IMR-90 (cell line): Measurements from ENCODE around the gene TSHB. TPM values are rescaled to one million over a fixed set of nuclear protein-coding genes. Genes with fewer than 3 reads are reported as not detected.

Experiments
- ATAC-seq: fragments of 200-7000 bp; cut with Tn5 transposase; 2 replicates; pipeline ENCODE4 v1.9.1; 2020; ENCODE audit warnings: low read depth, mild to moderate bottlenecking, moderate library complexity
- BruUV-seq: library from RNA; stranded (reverse); fragments of 400-500 nt; replicated peaks from 2 replicates; lab custom pipeline; 2021; lab: Mats Ljungman, UMichigan
- CTCF ChIA-PET: fragments of 300-600 bp; formaldehyde crosslinking; extraction: SDS; loops from one replicate; lab custom pipeline; 2021; ENCODE audit warnings: antibody characterized with exemption; lab: Yijun Ruan, JAX
- POLR2A ChIA-PET: fragments of 300-600 bp; sonication (Branson Sonifier 250); formaldehyde crosslinking; loops from one replicate; lab custom pipeline; 2022; ENCODE audit warnings: antibody characterized with exemption; ENCODE audit not compliant: unreplicated experiment; lab: Charles Lee
- DNase-seq: peaks from one replicate; pipeline ENCODE4 v3.0.0; 2013
- H2AFZ ChIP-seq: replicated peaks from 2 replicates; pipeline ENCODE3; 2013; ENCODE audit warnings: low read length, mild to moderate bottlenecking; ENCODE audit not compliant: poor library complexity
- H2AK5ac ChIP-seq: 2 replicates; pipeline ENCODE4 v1.6.1; 2013; ENCODE audit warnings: low read depth, low read length, inconsistent platforms
- H2AK9ac ChIP-seq: replicated peaks from 2 replicates; pipeline ENCODE3; 2013; ENCODE audit warnings: mild to moderate bottlenecking, low read depth, low read length, moderate library complexity; ENCODE audit not compliant: poor library complexity
- H2BK120ac ChIP-seq: 2 replicates; pipeline ENCODE4 v1.6.1; 2013; ENCODE audit warnings: low read depth, low read length, inconsistent platforms
- H2BK15ac ChIP-seq: 3 replicates; pipeline ENCODE4 v1.6.1; 2013; ENCODE audit warnings: low read depth, low read length, inconsistent platforms
- H2BK20ac ChIP-seq: 2 replicates; pipeline ENCODE4 v1.6.1; 2013; ENCODE audit warnings: low read depth, mild to moderate bottlenecking, inconsistent platforms, low read length, moderate library complexity
- H2BK5ac ChIP-seq: 2 replicates; pipeline ENCODE4 v1.6.1; 2013; ENCODE audit warnings: mild to moderate bottlenecking, low read depth, low read length, inconsistent platforms; ENCODE audit not compliant: poor library complexity, severe bottlenecking
- H3K14ac ChIP-seq: replicated peaks from 2 replicates; pipeline ENCODE4 v1.6.1; 2013; ENCODE audit warnings: low read depth, low read length, inconsistent platforms
- H3K18ac ChIP-seq: 2 replicates; pipeline ENCODE4 v1.6.1; 2013; ENCODE audit warnings: low read depth, low read length, control low read depth
- H3K23ac ChIP-seq: 2 replicates; pipeline ENCODE4 v1.6.1; 2013; ENCODE audit warnings: low read depth, low read length, inconsistent platforms
- H3K27ac ChIP-seq: 2 replicates; pipeline ENCODE4 v1.5.1; 2013; ENCODE audit warnings: mild to moderate bottlenecking, control low read depth, low read length; ENCODE audit not compliant: insufficient read depth
- H3K27me3 ChIP-seq: 2 replicates; pipeline ENCODE4 v1.6.1; 2013; ENCODE audit warnings: low read length; ENCODE audit not compliant: control insufficient read depth, insufficient read depth
- H3K36me3 ChIP-seq: 2 replicates; pipeline ENCODE4 v1.6.1; 2013; ENCODE audit warnings: low read length, mixed read lengths; ENCODE audit not compliant: control insufficient read depth, insufficient read depth
- H3K4ac ChIP-seq: 2 replicates; pipeline ENCODE4 v1.6.1; 2013; ENCODE audit warnings: low read depth, low read length, inconsistent platforms
- H3K4me1 ChIP-seq: 2 replicates; pipeline ENCODE4 v1.6.1; 2013; ENCODE audit warnings: low read length, mixed read lengths; ENCODE audit not compliant: control insufficient read depth, insufficient read depth
- H3K4me2 ChIP-seq: 2 replicates; pipeline ENCODE4 v1.6.1; 2013; ENCODE audit warnings: low read depth, mild to moderate bottlenecking, control low read depth, low read length, moderate library complexity
- H3K4me3 ChIP-seq: 2 replicates; pipeline ENCODE4 v1.5.1; 2013; ENCODE audit warnings: low read depth, mild to moderate bottlenecking, control low read depth, low read length, moderate library complexity; ENCODE audit not compliant: insufficient read depth
- H3K56ac ChIP-seq: 2 replicates; pipeline ENCODE4 v1.6.1; 2013; ENCODE audit warnings: low read length, inconsistent platforms; ENCODE audit not compliant: insufficient read depth; ENCODE audit errors: extremely low read depth
- H3K79me1 ChIP-seq, 2 experiments: 2 replicates each; pipeline ENCODE4 v1.6.1; 2013; ENCODE audit warnings: low read length in 2 of 2, inconsistent platforms in 1 of 2, low read depth in 1 of 2
- H3K9ac ChIP-seq: 2 replicates; pipeline ENCODE4 v1.6.1; 2013; ENCODE audit warnings: low read depth, low read length, control low read depth
- H3K9me1 ChIP-seq: 2 replicates; pipeline ENCODE4 v1.6.1; 2013; ENCODE audit warnings: low read length, inconsistent platforms; ENCODE audit not compliant: insufficient read depth
- H3K9me3 ChIP-seq: 2 replicates; pipeline ENCODE4 v1.6.1; 2013; ENCODE audit warnings: low read length; ENCODE audit not compliant: control insufficient read depth, insufficient read depth
- H4K20me1 ChIP-seq: 2 replicates; pipeline ENCODE4 v1.6.1; 2013; ENCODE audit warnings: low read length, inconsistent platforms; ENCODE audit not compliant: insufficient read depth
- H4K5ac ChIP-seq: 2 replicates; pipeline ENCODE4 v1.6.1; 2013; ENCODE audit warnings: mild to moderate bottlenecking, low read depth, low read length, control low read depth
- H4K8ac ChIP-seq, 2 experiments: 2 replicates each; pipeline ENCODE4 v1.6.1; 2013; ENCODE audit warnings: low read depth in 2 of 2, low read length in 2 of 2, control low read depth in 1 of 2, inconsistent platforms in 1 of 2
- H4K91ac ChIP-seq: 2 replicates; pipeline ENCODE4 v1.6.1; 2013; ENCODE audit warnings: low read depth, low read length, inconsistent platforms; ENCODE audit not compliant: insufficient read depth
- CTCF ChIP-seq: conservative IDR thresholded peaks from 2 replicates; pipeline ENCODE4 v1.5.1; 2012; ENCODE audit warnings: mild to moderate bottlenecking, low read depth, low read length, improper control_type of control experiment
- MAFK ChIP-seq: IDR thresholded peaks from 2 replicates; pipeline ENCODE4 v1.6.1; 2012; ENCODE audit warnings: low read depth, low read length, improper control_type of control experiment
- MAZ ChIP-seq: IDR thresholded peaks from 2 replicates; pipeline ENCODE4 v1.6.1; 2012; ENCODE audit warnings: low read depth, mild to moderate bottlenecking, low read length, improper control_type of control experiment, moderate library complexity, borderline replicate concordance
- RAD21 ChIP-seq: IDR thresholded peaks from 2 replicates; pipeline ENCODE4 v1.6.1; 2012; ENCODE audit warnings: low read length, improper control_type of control experiment
- SMC3 ChIP-seq: fragments of 150-350 bp; IDR thresholded peaks from 2 replicates; pipeline ENCODE4 v1.6.1; 2016; ENCODE audit warnings: low read depth, mild to moderate bottlenecking, antibody characterized with exemption, low read length, moderate library complexity
- WGBS, 2 experiments: methylation state at CpG; one replicate each; pipeline versions ENCODE4 v1.1.5 to v1.1.7; 2013; ENCODE audit warnings: missing lambda C conversion rate in 2 of 2; ENCODE audit not compliant: insufficient read length in 1 of 2; ENCODE audit errors: extremely low coverage in 2 of 2; 5-methylcytosine and 5-hydroxymethylcytosine counted together
- dilution Hi-C: fragments of 300-500 bp; cut with HindIII; formaldehyde crosslinking; loops from one replicate; pipeline ENCODE4 v1.14.3; 2018; ENCODE audit warnings: low sequenced_read_pairs; ENCODE audit not compliant: unreplicated experiment
- in situ Hi-C: fragments of 300-500 bp; cut with MboI; formaldehyde crosslinking; loops from 3 replicates; pipeline ENCODE4 v1.14.3; 2019; ENCODE audit warnings: low sequenced_read_pairs, inconsistent platforms, mixed read lengths
- intact Hi-C: fragments of 100-400 bp; cut with micrococcal nuclease; formaldehyde crosslinking; loops from 2 replicates; pipeline ENCODE4 v1.10.0; 2022
- polyA plus RNA-seq, 3 experiments: library from polyadenylated mRNA; depleted of rRNA; stranded (reverse); fragments of >200 nt; gene quantifications; 2 replicates each; pipeline ENCODE4 v1.2.3, GENCODE V29; 2012; ENCODE audit warnings: low replicate concordance in 1 of 3
- total RNA-seq: library from RNA; depleted of rRNA; stranded (reverse); fragments of >200 nt; gene quantifications from 2 replicates; pipeline ENCODE4 v1.2.3, GENCODE V29; 2012

The TSHB gene
- total and polyA plus RNA-seq, 2 of the 4 experiments (the other 2 are of a cell fraction), result not detected

DNA sequence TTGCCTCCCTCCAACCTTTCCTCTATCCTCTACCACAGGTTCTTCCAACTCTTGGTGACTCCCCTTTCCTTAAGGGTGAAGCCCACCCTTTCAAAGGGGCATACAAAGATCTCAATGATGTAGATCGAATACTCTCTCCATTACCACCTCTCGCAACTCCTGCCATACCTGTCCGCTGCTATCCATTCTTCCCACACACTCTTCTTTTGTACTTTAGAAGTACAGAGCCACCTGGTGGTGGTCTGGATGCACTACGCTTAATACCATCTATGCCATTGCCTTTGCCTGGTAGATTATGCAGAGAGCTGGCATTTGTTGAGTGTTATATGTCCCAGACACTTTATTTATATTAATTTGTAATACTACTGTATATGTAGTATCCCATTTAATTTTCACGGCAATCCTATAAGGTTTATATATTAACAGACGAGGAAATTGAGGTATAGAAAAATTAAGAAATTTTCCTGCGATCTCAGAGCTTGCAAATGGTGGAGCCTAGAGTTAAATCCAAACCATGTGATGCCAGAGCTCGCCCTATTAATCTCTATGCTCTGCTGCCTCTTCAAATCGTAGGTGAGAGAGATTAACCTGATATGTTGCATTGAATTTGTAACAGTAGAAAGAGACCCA, 22.9 kb downstream of the TSHB start:
- Histone ChIP-seq H3K9me1 (peaks cover 3% of the 10 kb centered on the region; the same call in 1 of the 2 replicates), H2BK20ac (no peak overlapping the region), H3K9me3 (no peaks in the 10 kb centered on the region), H2AK5ac (no peak overlapping the region), H3K23ac (no peak overlapping the region), H3K4me3 (no peak overlapping the region), H2AK9ac (no peak overlapping the region), H3K4ac (no peak overlapping the region), H3K9ac (no peak overlapping the region), H3K14ac (no peak overlapping the region), H3K79me1 (no peaks in the 10 kb centered on the region), H4K8ac (no peak overlapping the region), H2BK15ac (no peak overlapping the region), H3K56ac (no peak overlapping the region), H3K27ac (no peak overlapping the region), H4K20me1 (no peaks in the 10 kb centered on the region), H4K5ac (no peak overlapping the region), H2BK5ac (no peak overlapping the region), H3K36me3 (no peaks in the 10 kb centered on the region), H2BK120ac (no peak overlapping the region), H3K4me1 (peaks cover 4% of the 10 kb centered on the region; the same call in 1 of the 2 replicates), H2AFZ (no peak overlapping the region), H3K4me2 (no peak overlapping the region), H4K91ac (no peak overlapping the region), H3K27me3 (no peaks in the 10 kb centered on the region), H3K18ac (no peak overlapping the region)
- BruUV-seq, result no TSS peak
- DNase-seq (peak; percentile 33), ATAC-seq (peak; percentile 72)
- WGBS, 2 experiments, result no CpG with 5 or more reads among the region's 9 CpGs
- CTCF ChIA-PET, result interaction anchor here (0.6 to 1.5 kb wide), 11 partner anchors 11 to 582 kb away, joined by 3 to 7 read pairs (median 3); no protein-coding TSS in a partner anchor
- intact Hi-C loops (loop anchor here (1.0 to 5.0 kb wide), 2 partner anchors 60 to 73 kb away; no protein-coding TSS in a partner anchor), dilution Hi-C loops (no loop called here), in situ Hi-C loops (no loop called here)
- POLR2A ChIA-PET, result no interaction called here
- TF ChIP-seq MAZ, result no peak
- no peak for TF ChIP-seq MAFK
- peak; percentile 51 for TF ChIP-seq SMC3
- TF ChIP-seq RAD21, result peak; percentile 40
- peak; percentile 60 for TF ChIP-seq CTCF
